Cardiac fibroblast (primary cell): ENCODE data around the gene TUBA3C.
"Not testable (repeated sequence)": the region's sequence is repeated elsewhere in the genome, so short reads cannot be mapped to it uniquely, and the experiment has no call there.

Experiments used
- DNase-seq, 2 donors: peaks; one replicate each; pipeline versions ENCODE4 v3.0.0 to v3.0.0-alpha.2; 2010; ENCODE audit warnings: low read depth in 2 of 2
- H3K4me3 ChIP-seq, 2 donors: replicated peaks in 1 of 2; 1 replicate in 1 of 2; 2 replicates in 1 of 2; pipeline ENCODE4 v1.5.1; 2011; ENCODE audit warnings: low read depth in 2 of 2, low read length in 2 of 2, mild to moderate bottlenecking in 2 of 2, moderate library complexity in 1 of 2
- CTCF ChIP-seq: IDR thresholded peaks from one replicate; pipeline ENCODE4 v1.5.1; 2011; ENCODE audit warnings: low read depth, mild to moderate bottlenecking, low read length, inconsistent platforms

The TUBA3C gene

DNA sequence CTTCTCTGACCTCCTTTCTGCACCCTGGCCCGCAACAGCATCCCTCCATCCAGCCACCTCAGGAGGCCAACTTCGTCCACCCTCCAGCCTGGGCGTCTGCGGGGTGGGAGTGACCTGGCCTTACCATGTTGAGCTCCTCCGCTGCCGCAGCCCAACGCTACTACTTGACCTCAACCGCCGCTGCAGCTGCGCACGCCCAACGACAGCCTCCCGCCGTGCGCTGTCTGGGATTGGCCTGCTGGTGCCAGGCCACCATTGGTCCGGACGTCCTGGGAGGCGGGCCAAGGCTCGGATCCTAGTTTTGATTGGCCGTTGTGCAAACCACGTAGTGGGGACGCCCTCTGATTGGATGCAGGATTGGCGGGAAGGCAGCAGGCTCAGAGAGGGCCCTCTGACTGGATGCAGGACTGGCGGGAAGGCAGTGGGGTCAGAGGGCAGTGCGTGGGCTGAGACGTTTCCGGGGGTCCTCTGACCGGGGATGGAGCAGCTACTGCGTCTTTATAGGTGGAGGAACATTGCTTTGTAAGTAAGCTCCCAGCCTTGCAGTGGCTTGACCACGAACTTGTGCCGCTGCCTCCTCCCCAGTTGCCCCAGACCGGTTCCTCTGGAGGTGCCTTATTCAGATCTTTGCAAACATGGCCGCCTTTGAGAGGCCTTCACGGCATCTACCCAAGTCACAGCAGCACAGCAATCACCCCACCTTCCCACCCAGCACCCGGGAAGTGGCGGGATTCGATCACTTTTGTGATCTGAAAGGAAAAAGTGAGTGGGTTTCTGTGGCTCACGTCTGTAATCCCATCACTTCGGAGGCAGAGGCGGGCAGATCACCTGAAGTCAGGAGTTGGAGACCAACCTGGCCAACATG lies at the start of gene TUBA3C:
Gene TUBA3C (minus strand): TSS at position 204 of the 865 bp plus-strand sequence. CDS start 77 bp downstream, at position 127.
- no peak for DNase-seq
- no peak for TF ChIP-seq CTCF
- H3K4me3 ChIP-seq: no peak within 1 kb of the TSS

DNA sequence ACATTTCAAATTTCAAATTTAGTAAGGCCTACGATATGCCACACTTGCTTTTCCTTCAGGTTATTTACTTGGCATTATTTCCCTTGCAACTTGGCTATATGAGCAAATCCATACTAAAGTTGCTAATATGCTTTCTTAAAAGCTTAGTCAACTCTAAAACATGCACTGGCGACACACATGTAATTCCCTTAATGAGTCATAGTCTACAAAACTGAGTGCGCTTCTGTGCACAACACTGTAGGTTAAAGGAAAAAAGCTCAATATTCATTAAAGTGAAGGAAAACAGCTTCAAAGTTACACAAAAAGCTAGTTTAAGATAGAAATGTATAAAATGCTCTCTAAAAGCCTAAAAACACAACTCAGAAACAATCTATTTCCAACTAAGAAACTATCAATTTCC lies 25.8 kb upstream of the TUBA3C start:
- not testable (repeated sequence) for DNase-seq, H3K4me3 ChIP-seq

DNA sequence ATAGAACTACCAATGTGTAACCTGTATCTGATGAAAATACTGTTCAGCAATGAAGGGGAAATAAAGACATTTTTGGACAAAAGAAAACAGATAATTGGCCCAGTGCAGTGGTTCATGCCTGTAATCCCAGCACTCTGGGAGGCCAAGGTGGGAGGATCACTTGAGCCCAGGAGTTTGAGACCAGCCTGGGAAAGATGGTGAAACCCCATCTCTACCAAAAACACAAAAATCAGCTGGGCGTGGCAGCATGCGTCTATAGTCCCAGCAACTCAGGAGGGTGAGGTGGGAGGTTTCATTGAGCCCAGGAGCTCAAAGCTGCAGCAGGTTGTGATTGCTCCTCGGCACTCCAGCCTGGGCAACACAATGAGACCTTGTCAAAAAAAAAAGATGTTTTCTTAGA lies 11.0 kb upstream of the TUBA3C start:
- not testable (repeated sequence) for H3K4me3 ChIP-seq, DNase-seq

- H3K4me3 ChIP-seq, DNase-seq: not testable (repeated sequence)
These were observed 8.3 kb upstream of the TUBA3C start for GRCh38 chr13:19189911-19190310.

- not testable (repeated sequence) for H3K4me3 ChIP-seq, DNase-seq
These were observed 7.7 kb upstream of the TUBA3C start for GRCh38 chr13:19189368-19189767.

DNA sequence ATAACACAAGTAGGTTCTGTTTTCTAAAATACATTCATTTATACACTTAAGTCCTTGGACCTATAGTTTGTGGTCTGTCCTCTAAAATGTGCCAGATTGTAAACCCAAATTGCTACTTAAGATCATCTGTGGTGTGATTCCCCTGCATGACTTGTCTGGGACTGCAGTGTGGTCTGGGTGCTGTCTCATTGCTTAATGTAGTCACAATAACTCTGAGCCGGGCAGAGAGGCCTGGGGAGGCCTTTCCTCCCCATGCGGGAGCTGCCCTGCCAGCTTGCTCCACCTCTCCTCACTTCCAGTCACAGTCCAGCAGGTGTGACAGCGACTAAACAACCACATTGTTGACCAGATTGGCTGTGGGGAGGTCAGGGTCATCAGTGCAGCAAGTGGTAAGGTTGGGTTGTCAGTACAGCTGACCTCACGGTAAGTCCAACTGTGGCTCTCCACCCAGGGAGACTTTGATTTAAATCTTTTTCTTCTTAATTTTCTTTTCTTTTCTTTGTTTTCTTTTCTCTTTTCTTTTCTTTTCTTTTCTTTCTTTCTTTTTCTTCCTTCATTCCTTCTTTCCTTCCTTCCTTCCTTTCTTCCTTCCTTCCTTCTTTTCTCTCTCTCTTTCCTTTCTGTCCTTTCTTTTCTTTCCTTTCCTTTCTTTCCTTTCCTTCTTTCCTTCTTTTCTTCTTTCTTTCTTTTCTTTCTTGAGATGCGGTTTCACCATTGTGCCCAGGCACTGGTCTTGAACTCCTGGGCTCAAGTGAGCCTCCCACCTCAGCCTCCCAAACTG lies 4.4 kb upstream of the TUBA3C start:
- TF ChIP-seq CTCF: no peak
- no peak for DNase-seq
- H3K4me3 ChIP-seq: no peak overlapping the region

- TF ChIP-seq CTCF: no peak
- H3K4me3 ChIP-seq: no peak overlapping the region
- DNase-seq: no peak
These were observed 3.7 kb upstream of the TUBA3C start for GRCh38 chr13:19185086-19185864.

- TF ChIP-seq CTCF: no peak
- DNase-seq: no peak
- no peak overlapping the region for H3K4me3 ChIP-seq
These were observed 2.6 kb upstream of the TUBA3C start for GRCh38 chr13:19184176-19184575.
